ENCODE data around the gene FBXW5.

Gene FBXW5

GRCh38 chr9:136906266-136906665, 38.3 kb downstream of the FBXW5 start:
- no peak for DNase-seq (ENCODE audit: low spot score)

DNA sequence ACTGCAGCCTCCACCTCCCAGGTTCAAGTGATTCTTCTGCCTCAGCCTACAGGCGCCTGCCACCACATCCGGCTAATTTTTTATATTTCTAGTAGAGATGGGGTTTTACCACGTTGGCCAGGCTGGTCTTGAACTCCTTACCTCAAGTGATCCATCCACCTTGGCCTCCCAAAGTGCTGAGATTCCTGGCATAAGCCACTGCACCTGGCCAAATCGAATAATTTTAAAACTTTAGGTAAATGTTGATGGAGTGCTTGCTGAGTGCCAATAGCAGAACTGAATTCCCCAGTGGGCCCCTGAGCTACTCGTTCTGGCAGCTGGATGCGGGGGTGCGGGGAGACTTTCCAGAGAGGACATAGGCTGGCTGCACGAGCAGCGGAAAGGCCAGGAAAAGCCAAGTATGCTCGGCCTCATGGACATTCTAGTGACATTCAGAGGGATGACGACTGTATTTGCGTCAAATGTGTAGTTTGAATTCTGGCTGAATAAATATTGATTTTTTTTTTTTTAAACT, 41.4 kb downstream of the FBXW5 start:
- DNase-seq (ENCODE audit: low spot score): no peak

- no peak for DNase-seq (ENCODE audit: low spot score)
Measured at GRCh38 chr9:136902259-136902821, 42.2 kb downstream of the FBXW5 start.

GRCh38 chr9:136901516-136902258, 42.9 kb downstream of the FBXW5 start:
- DNase-seq (ENCODE audit: low spot score): peak; percentile 44

DNA sequence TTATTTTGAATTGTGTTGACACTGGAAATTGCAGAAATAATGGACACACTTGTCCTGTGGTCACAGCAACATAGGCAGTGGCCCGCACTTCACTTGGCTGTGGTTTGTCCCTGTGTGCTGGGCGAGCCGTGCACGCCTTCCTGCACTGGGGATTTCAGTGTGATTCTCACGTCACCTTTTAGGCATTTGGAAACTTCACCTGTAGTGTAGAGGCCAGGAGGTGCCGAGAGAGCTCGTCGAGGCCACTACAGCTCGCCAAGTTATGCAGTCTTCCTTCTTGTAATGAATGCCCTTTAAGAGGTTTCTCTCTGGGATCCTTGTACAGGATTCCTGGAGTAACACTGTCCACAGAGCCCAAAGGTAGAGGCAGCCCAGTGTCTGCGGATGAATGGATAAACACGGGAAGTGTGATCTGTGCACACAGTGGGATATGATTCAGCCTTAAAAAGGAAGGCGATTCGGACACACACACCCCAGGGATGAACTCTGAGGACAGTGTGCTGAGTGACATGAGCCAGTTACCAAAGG, 43.5 kb downstream of the FBXW5 start:
- no peak for DNase-seq (ENCODE audit: low spot score)

- DNase-seq (ENCODE audit: low spot score): no peak
Measured at GRCh38 chr9:136900556-136900955, 44.0 kb downstream of the FBXW5 start.

DNA sequence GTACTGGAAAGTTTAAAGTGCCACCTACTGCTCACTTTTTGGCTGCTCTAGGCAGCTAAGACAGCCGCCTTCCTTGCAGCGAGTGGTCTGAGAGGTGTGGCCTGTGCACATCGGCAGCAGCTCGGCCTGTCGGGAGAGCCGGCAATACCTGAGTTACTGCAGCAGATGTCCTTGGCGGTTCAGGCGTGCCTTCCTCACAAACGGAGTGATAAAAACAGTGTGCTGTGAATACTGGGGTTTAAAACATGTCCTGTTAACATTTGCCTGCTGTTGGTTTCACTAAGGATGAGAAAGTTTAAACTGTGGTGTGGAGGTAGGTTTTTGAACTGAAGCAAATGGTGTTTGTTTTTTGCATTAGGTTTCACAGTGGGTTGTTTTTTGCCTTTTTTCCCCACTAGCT, 45.3 kb downstream of the FBXW5 start:
- no peak for DNase-seq (ENCODE audit: low spot score)

- DNase-seq (ENCODE audit: low spot score): no peak
Measured at GRCh38 chr9:136898483-136899100, 45.9 kb downstream of the FBXW5 start.

- no peak for DNase-seq (ENCODE audit: low spot score)
Measured at GRCh38 chr9:136896027-136896426, 48.5 kb downstream of the FBXW5 start.

GRCh38 chr9:136890661-136891060, 53.9 kb downstream of the FBXW5 start:
- DNase-seq (ENCODE audit: low spot score): no peak

Measured in LoVo (cell line).